Measurements from ENCODE around the gene SLC24A4.

SLC24A4 gene

DNA sequence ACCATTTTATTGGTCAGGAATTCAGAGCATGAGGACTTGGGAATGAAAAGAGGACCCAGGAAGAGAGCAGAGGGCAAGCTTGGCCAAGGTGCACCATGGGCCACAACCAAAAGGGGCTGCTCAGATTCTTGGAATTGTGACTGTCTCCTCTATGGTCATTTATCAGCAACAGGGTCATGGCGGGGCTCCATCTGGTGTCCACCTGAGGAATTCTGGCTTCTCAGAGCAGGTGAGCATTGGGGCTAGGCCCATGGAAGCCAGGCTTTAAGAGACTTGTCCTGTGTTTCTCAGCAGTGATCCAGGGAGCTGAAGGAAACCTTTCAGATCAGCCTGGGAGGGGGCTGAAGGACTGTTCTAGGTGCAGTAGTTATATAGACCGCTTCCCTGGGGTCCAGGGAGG lies 188.0 kb downstream of the SLC24A4 start:
- no peak for DNase-seq

DNA sequence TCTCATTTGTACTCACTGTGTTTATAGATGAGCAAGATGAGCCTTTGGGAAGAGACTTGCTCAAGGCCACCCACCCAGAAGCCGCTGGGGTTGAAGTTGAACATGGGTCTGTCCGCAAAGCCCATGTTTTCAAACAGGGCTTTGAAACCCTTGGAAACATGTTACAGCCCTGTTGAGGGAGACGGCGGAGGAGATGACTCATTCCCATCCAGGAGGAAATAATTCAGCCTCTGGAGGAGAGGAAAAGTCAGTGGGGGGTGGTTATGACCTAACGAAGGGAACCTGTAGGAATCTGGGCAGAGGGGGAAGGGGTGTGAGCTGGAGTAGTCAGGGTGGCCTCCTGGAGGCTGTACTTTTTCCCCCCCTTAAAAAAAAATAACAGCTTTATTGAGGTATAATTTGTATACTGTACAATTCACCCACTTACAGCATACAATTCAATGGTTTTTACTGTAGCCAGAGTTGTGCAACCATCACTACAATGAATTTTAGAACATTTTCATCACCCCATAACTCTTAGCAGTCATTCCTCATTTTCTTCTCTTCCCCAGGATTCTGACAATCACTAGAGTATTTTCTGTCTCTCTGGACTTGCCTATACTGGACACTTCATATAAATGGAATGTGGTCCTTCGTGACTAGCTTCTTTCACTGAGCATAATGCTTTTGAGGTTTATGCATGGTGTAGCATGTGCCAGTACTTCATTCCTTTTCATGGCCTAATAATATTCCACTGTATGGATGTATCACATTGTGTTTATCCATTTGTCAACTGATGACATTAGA lies 188.7 kb downstream of the SLC24A4 start:
- no peak for DNase-seq

DNA sequence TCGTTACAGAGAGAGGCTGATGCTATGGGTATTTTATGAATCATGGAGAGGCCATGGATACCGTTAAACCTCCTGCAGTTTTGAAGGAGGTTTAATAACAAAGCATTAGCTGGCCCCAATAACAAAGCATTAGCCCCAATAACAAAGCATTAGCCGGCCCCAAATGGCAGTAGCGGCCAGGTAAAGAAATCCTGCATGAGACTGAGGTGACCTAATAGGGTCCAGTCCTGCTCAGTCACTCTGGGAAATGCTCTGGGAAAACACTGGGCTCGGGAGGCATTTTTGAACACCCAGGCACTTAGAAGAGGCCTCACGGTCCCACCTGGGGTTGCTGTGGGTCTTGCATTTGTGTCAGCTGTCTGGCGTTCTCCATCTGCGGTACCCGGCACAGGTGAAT lies 189.8 kb downstream of the SLC24A4 start:
- DNase-seq = no peak

DNA sequence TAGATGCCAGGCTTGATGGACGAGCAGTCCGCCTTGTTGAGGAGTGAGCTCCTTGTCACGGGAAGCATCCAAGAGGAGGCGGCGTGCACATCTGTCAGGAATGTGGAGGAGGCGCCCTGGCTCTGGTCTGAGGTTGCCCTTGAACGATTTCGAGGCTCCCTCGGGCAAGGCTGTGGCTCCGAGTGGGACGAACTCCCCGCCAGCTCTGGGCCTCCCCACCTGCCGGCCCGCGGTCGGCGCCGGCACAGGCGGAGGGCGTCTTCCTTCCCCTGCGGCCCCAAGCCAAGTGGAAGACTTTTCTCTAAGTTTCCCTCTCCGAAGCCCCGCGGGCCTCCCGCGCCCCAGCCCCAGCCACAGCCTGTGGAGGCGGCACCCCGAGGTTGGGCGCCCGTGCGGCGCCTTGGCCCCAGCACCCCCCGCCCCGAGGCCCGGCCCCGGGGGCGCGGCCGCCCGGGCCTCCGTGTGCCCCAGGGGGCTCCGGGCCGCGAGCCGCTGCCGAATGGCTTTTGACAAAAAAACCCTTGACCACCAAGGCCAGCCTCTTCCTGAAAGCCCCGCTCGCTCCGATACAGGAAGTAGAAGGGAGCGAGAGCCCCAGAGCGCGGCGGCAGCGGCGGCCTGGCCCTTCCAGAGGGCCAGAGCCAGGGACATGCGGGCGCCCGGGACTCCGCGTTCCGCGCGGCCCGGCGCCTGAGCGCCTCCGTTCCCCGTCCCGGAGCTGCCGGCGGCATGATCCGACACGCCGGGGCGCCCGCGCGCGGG lies 190.4 kb downstream of the SLC24A4 start, which contains the start of gene RIN3:
TSS of gene RIN3 (plus strand) at position 578 of the 762 bp plus-strand sequence. CDS start at position 730, 152 bp downstream.
- DNase-seq = peak; percentile 51

DNA sequence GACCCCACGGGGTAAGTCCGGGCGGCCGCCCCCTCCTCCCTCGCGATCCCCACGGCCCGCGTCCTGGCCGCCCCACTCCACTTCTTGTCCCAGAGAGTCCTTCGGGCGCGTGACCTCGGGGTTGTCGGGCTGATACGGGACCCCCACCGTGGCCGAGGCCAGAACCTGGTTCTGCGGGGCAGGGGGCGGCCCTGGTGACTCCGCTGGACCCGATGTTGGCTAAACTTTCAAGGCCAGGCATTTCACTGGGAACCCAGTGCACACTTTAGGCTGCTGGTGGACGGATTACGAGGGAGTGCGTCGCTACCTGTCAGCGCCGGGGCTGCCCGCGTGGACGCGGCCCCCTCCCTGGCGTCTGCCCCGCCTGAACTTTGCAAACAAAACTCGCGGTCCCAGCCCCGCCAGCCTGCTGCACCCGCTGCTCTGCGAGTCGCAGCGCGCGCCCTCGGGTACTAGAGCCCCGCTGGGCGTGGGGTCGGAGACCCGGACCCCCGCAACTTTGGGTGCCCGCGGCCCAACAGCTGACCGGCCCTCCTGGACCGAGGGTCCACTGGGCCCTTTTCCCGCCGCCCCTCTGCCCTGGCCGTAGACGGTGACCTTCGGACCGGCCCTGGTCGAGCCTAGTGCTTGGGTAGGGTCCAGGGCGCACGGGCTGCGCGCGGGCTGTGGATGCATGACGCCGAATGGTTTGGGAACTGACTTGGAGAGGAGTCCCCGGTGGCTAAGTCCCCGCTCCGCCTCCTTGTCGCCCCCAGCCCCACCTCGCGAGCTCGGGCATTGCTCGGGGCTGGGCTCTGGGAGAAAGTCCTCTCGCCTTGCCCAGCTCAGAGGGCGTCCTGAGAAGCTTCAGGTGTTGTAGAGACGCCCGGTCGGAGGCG lies 191.2 kb downstream of the SLC24A4 start:
- peak; percentile 63 for DNase-seq

DNA sequence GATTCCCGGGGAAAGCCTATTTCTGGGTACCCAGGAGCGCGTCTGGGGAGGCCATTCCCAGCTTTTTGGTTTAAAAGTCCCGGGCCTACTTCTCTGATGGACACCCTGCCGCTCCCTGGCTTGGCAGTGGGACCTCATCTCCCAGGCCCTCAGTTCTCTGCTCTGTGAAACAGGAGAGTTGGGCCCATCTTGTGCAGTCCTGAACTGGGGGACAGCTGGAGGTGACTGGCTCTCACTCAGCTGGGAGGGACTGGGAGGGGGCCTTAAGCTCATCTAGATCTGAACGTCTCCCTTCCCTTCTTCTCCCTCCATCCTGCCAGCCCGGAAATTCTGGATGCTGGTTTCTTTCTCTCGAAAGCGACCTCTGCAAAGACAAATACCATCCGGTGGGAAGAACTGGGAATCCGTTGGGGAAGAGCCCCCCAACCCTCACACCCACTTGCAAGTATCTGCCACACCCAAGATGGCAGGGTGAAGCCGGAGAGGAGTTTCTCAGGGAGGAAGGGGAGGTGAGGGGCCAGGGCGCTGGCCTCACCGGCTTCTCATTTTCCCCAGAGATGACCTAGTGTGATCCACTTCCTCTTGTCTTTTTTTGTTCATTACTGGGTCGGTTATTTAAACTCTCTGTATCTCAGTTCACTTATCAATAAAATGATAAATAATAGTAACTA lies 192.0 kb downstream of the SLC24A4 start:
- DNase-seq = no peak

DNA sequence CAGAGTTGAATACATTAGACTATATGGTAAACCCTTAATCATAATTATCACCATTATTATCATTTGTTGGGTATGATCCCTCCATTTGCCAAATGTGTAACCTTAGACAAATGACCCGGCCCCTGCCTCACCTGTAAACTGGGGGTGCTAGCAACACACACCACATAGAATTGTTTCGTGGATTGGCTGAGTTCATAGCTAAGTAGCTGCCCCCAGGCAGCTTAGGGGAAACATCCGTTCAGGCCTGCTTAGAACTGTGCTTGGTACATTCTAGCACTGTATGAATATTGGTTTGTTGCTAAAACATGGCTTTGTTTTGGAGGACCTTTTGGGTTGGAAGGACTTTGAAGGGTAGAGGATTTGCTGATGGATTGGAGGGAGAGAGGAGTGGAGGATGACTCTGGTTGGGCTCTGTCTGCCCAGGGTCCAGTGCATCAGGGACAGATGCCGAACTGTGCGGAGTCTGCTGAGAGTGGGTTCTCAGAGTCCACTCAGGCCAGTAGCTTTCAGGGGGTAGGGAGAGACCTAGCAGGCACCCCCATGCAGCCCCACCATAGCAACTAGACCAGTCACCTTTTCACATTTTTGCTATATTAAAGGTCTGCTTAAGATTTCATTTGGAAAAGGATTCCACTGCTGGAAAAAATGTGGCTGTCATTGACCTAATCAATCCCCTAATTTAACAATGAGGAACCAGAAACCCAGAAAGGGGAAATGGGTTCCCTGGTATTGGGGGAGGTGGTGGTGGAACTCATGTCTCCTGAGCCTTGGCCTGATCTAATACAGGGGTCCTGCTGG lies 192.8 kb downstream of the SLC24A4 start:
- no peak for DNase-seq

DNA sequence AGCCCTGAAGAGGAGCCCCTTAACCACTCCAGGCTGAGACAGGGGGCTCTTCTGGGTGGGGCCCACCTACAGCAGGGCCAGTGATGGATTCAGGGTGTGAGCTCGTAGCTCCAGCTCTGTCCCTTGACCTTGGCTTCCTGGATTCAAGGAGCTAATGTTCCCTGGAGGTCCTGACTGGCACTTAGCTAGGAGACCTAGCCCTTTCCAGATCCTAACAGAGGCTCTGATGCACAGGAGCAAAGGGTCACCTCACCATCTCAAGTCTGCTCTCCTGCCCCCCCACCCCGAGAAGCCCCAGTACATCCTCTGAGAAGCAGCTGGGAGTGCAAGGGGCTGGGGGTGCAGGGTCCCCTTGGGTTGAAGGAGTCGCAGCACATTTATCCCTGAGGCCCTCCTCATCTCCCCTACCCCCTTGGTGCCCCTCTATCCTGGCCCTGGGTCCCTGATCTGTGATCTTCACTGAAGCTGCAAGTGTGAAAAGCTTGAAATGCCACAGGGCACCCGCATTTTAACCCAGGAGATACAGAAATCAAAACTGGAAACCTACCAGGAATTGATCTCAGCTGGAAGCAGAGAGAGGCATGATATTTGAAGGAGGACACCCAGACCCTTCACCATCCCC lies 193.5 kb downstream of the SLC24A4 start:
- DNase-seq = no peak

DNA sequence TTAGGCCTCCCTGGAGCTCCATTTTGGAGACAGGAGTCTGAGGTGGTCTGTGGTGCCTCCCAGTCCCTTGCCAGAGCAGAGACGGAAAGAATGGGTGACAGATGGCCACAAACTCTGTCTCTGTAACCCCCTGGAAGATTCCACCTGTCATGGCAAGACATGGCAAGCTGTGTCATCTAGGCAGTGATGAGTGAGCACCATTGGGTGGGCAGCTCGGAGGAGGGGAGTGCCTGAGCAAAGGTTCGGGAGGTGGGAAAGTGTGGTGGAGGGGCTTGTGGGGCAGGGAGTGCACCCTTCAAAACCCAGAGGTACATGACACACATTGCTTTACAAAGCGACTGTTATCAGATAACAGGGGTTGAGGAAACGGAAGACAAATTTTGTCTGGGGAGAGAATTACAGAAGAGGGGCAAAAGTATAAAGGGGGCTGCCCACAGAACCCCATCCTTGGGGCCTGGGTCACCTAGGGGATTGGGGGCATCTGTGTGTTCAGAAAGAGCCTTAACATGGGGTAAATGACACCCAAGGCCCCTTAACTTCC lies 194.1 kb downstream of the SLC24A4 start:
- DNase-seq = no peak

DNA sequence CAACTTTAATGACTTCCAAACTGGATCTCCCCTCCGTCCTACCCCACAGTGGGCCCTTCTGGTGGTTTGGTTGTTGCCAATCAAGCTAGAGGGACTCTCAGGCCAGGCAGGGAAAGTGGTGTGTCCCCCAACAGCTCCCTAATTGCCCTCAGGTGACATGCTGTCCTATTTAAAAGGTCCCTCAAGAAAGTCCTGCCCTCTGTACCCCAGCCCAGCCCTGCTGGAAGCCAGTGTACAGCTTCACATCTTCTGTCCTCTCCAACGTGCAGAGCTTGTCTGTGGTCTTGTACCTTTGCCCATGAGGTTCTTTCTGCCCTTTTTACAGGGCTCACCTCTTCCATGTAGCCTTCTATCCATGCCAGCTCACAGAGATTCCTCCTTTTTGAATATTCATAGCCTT lies 194.8 kb downstream of the SLC24A4 start:
- no peak for DNase-seq

DNA sequence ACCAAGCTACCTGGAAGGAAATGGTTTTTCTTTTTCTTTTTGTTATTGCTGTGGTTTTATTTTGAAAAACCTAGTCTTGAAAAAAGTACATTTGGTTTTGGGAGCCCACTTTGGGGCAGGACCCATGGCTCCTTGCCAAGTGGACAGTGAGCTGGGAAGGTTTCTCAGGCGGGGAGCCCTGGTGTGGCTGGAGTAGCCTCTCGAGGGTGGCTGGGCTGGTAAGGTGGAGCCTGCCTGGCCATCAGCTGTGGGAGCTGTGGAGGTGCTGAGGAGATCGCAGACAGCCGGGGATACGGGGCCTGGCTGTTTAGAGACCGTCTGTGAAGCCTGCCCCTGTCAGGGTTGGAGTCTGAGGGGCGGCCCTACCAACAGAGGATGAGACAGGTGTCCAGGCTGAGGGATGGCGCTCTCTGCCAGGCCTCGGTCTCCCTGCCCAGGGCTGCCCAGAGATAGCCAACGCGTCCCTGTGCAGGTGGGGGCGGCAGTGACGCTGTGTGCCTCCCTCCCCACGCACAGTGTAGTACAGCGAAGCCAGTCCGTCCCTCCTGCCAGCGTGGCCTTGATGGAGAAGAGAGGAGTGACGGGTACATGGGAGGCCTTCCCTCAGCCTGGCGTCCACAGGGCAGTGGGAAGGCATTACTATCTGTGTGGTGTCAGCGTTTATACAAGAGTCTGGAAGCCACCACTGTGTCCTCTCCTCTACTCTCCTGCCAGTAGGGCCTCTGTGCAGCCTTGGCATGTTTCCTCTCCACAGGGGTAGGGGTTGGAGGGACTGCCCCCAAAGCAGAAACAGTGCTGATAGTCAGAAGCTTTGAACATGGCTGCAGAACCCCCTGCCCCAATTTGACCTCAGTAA lies 196.5 kb downstream of the SLC24A4 start:
- no peak for DNase-seq

DNA sequence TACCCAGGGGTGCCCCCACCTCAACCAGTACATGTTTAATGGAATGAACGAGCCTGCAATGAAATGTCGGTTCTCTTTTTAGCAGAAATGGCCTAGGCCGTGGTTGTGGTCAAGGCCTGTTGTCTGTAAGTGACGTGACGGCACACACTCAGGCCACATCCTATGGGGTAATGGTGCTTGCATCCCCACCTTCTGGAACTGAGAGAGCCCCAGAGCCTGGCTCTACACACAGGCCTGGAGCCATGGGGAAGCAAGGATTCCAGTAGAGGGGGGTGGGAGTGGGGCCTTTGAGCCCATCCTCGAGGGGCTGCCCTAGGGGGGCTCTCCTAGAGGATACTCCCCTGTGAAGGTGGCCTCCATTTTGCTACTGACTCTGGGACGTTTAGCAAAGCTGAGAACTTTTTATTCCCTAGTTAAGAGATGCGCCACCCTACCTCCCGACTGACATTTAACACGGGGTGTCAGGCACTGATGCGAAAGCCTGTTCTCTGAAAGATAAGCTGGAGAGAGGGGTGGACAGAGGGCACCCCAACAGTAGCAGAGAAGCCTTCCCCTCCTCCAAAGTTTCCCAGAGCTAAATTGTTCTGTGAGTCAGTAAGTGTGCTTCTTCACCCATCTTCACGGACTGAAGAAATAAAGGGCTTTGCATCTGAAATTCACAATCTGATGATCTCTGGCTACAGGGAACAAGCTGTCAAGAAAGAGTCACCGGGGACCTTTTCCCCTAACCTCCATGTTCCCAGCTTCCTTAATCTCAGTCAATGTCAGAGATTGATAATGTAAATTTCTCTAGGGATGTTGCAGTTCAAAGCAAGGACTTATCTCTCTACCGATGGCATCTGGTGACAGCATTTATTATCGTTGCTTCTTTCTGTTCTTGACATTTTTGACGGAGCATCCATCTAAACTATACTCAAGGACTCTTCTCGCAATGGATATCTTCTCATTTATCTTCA lies 197.4 kb downstream of the SLC24A4 start:
- DNase-seq = no peak

DNA sequence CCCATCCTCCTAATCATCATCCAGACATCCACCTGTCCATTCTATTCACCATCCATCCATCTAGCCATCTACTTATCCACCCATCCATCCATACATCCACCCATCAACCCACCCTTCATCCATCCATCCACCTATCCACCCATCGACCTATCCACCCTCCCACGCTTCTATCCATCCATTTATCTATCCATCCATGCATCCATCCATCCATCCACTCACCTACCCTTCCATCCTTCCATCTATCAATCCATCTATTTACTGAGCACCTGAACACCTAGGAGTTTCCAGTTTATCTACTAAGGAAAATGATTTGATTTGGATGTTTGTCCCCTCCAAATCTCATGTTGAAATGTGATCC lies 198.1 kb downstream of the SLC24A4 start:
- no peak for DNase-seq

DNA sequence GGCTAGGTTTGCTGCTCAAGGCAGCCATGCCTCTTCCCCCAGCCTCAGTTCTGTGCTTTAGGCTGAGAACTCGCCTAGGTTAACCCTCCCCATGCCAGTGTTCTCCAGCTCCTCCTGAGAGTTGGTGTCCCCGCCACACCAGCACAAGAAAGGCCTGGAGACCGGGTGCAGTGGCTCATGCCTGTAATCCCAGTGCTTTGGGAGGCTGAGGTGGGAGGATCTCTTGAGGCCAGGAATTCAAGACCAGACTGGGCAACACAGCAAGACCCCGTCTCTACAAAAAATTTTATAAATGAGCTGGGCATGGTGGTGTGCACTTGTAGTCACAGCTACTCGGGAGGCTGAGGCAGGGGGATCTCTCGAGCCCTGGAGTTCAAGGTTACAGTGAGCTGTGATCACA lies 200.8 kb downstream of the SLC24A4 start:
- no peak for DNase-seq

DNA sequence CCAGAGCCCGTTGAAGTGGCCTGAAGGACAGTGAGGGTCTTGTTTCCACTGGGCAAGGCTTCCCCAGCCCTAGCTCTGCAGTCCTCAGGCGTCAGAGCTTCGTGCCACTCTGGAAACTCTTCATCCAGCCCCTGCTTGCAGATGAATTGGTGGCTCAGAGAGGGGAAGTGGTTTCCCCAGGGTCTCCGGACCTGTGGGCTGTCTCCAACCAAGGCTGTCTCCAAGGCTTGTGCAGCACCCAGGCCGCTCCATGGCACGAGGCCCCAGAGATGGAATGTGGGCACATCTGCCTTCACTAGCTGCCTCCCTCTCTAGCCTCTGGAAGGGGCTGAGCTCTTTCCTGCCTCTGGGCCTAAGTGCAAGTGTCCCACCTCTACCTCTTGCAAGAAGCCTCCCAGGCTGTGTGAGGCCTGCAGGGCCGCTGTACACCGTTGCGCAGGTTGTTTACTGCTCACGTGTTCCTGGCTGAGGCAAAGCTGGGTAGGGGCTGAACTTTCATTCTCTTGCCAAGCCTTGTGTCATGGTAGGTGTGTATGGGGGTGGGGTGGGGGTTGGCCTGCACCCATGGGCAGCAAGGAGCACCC lies 201.7 kb downstream of the SLC24A4 start:
- no peak for DNase-seq

DNA sequence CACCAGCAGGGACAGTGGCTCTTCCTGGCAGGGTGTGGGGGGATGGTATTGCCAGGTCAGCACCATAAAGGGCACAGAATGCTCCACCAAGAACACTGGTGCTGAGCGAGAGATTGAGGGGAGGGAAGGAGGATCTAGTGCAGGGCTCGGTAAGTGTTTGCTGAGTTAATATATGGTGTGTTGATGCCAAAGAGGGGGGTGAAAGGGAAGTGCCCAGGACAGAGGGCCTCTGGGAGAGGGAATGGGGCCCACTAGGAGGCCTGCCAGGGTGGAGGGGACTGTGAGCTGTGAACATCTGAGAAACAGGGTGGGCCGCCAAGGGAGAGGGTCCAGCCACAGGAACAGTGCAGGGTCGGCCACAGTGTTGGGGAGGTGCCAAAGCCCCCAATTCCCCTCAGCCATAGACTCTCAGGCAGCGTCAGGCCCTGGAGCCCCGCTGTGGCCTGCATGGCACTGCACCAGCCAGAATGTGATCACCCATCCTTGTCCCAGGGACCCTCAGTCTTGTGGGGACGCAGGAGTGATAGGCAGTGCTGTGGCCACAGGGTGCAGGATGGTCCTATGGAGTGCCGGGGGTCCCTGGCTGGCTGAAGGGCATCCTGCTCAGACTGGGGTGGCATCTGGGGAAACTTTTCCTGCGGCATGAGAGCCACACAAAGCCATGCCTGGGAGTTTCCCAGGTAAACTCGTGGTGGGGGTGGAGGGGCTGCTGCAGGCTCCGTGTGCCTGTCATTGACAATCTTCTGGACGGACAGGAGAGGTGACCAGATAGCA lies 202.5 kb downstream of the SLC24A4 start:
- DNase-seq = no peak

DNA sequence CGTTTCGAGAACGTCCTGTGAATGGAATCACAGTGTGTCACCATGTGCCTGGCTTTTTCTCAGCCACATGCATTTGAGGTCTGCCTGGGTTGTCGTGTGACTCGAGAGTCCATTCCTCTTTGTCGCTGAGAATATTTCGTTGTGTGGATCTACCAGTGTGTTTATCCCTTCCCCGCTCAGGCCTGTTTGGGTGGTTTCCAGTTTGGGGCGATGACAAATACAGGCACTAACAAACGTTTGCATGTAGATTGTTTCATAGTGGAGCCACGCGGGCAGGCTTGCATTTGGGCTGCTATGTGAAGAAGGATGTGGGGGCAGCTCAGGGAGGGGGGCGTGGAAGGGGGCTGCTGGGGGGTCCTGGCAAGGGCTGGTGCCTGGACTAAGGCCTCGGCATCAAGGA lies 204.8 kb downstream of the SLC24A4 start:
- no peak for DNase-seq
